ENCODE measurements around the gene TRIM44. TPM values are rescaled to one million over a fixed set of nuclear protein-coding genes. Genes with fewer than 3 reads are reported as not detected.

TRIM44 gene
- total and polyA plus RNA-seq, 10 of the 15 experiments (the other 5 are each of a cell fraction or from before 2014, with no cell fraction given) = 6.7 to 93.0 (median 27.6) TPM

- TF ChIP-seq SIN3A (IDR thresholded peaks at IDR 0.05; ENCODE audit: low read depth, low read length) (no peak), NFIC (IDR thresholded peaks at IDR 0.05; ENCODE audit: low read depth, low read length) (no peak)
Measured at GRCh38 chr11:35678471-35678870, 15.9 kb downstream of the TRIM44 start (continued).

DNA sequence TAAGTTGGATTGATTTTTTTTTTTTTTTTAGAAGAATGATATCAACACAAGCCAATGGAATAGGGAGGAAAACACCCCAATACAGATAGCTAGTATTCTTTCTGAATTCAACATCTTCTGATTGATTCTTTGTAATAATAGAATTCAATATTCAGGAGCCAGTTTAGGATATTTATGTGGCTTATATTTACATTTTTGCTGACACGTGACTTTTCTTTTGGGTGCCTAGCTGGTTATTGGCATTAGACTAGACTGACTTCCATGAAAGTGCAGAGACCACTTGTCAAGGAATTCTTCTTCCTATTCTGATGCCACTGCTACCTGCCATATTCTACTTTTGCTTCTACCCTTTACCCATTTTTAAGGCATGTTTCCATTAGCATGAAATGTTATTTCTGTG is 16.4 kb downstream of the TRIM44 start:
- ChIA-PET SMC1A (ENCODE audit: uncharacterized antibody, unreplicated experiment) (interaction anchor here (0.8 to 1.6 kb wide), 4 partner anchors 10 to 106 kb away, joined by 3 to 5 read pairs (median 4); no protein-coding TSS in a partner anchor), POLR2A (interaction anchor here (0.5 to 0.8 kb wide), 2 partner anchors 38 to 545 kb away, joined by 3 to 4 read pairs; no protein-coding TSS in a partner anchor), RAD21 (ENCODE audit: unreplicated experiment) (interaction anchor here (1.4 kb wide), 1 partner anchor 143 kb away, joined by 4 read pairs; no protein-coding TSS in a partner anchor), CTCF (interaction anchor here (0.7 to 1.2 kb wide), 2 partner anchors 143 to 578 kb away, joined by 3 read pairs; no protein-coding TSS in a partner anchor)
- Histone ChIP-seq H3K27me3 (replicated peaks in 1 of 2; ENCODE audit: control insufficient read depth in 2 of 2, insufficient read depth in 2 of 2, low read length in 1 of 2) (no peaks in the 10 kb centered on the region), H2AFZ (ENCODE audit: control insufficient read depth, low read depth, low read length) (no peak overlapping the region), H3K4me1 (ENCODE audit: control insufficient read depth, insufficient read depth, low read length) (peaks cover 38% of the 10 kb centered on the region), H3K9me3 (replicated peaks; ENCODE audit: control insufficient read depth, insufficient read depth, low read length) (no peaks in the 10 kb centered on the region), H3K36me3 (ENCODE audit: control insufficient read depth in 2 of 2, insufficient read depth in 2 of 2, low read length in 1 of 2) (peaks cover 0 to 3% of the 10 kb centered on the region in 2 experiments; a peak in 3 of 4 replicates), H3K4me3 (no peak overlapping the region), H3K4me2 (ENCODE audit: control insufficient read depth, insufficient read depth) (no peak overlapping the region), H3K79me2 (ENCODE audit: control insufficient read depth, insufficient read depth, low read length) (peaks cover 67% of the 10 kb centered on the region), H4K20me1 (ENCODE audit: control insufficient read depth, insufficient read depth) (no peaks in the 10 kb centered on the region), H3K9ac (ENCODE audit: control insufficient read depth, insufficient read depth, low read length) (no peak overlapping the region), H3K27ac (ENCODE audit: control insufficient read depth, insufficient read depth) (no peak overlapping the region)
- WGBS (ENCODE audit: insufficient coverage, insufficient replicate concordance, low lambda C conversion rate, missing lambda C conversion rate) = 100% methylated on average over 1 of the region's 1 CpG
- BruUV-seq (replicated peaks) = no TSS peak
- FAIRE-seq (no peak), DNase-seq (ENCODE audit: low read depth, low spot score) (no peak), ATAC-seq (no peak)
- intact Hi-C loops (cut with micrococcal nuclease; ENCODE audit: unreplicated experiment) = no loop called here
- TF ChIP-seq POLR2A (IDR thresholded peaks at IDR 0.05; ENCODE audit: low read depth, low read length) (no peak), PBX3 (IDR thresholded peaks at IDR 0.05; ENCODE audit: insufficient replicate concordance, low read depth, low read length) (no peak), POLR2AphosphoS2 (IDR thresholded peaks at IDR 0.05; ENCODE audit: low read depth, low read length) (no peak), SP1 (IDR thresholded peaks at IDR 0.05; ENCODE audit: low read depth, low read length) (no peak)
- in situ Hi-C loops (cut with MboI) = no loop called here
